ENCODE measurements around the gene CCNG2. TPM values are rescaled to one million over a fixed set of nuclear protein-coding genes. Genes with fewer than 3 reads are reported as not detected.

The CCNG2 gene
- total and polyA plus RNA-seq, 10 of the 15 experiments (the other 5 are each of a cell fraction or from before 2014, with no cell fraction given): 1.9 to 70.6 (median 5.9) TPM

GRCh38 chr4:77167173-77167572, 10.2 kb downstream of the CCNG2 start:
- H2AFZ ChIP-seq (ENCODE audit: control insufficient read depth, low read depth, low read length): no peak overlapping the region
- CTCF ChIA-PET: no interaction called here
- ATAC-seq: no peak
- BruUV-seq (replicated peaks): no TSS peak
- no peaks in the 10 kb centered on the region for H3K9me3 ChIP-seq (replicated peaks; ENCODE audit: control insufficient read depth, insufficient read depth, low read length)
- no peak overlapping the region for H3K9ac ChIP-seq (ENCODE audit: control insufficient read depth, insufficient read depth, low read length)
- H4K20me1 ChIP-seq (ENCODE audit: control insufficient read depth, insufficient read depth): no peaks in the 10 kb centered on the region
- H3K4me1 ChIP-seq (ENCODE audit: control insufficient read depth, insufficient read depth, low read length): no peaks in the 10 kb centered on the region
- no peak overlapping the region for H3K27ac ChIP-seq (ENCODE audit: control insufficient read depth, insufficient read depth)
- H3K4me2 ChIP-seq (ENCODE audit: control insufficient read depth, insufficient read depth): no peak overlapping the region
- intact Hi-C loops (cut with micrococcal nuclease; ENCODE audit: unreplicated experiment): no loop called here
- no peak overlapping the region for H3K4me3 ChIP-seq
- in situ Hi-C loops (cut with MboI): no loop called here
- SMC1A ChIA-PET (ENCODE audit: uncharacterized antibody, unreplicated experiment): interaction anchor here (1.1 kb wide), 1 partner anchor 22 kb away, joined by 3 read pairs; no protein-coding TSS in a partner anchor
- RAD21 ChIA-PET (ENCODE audit: unreplicated experiment): no interaction called here
- FAIRE-seq: no peak
- WGBS (ENCODE audit: insufficient coverage, insufficient replicate concordance, low lambda C conversion rate, missing lambda C conversion rate): 100% methylated on average over 1 of the region's 1 CpG
- H3K36me3 ChIP-seq (ENCODE audit: control insufficient read depth in 2 of 2, insufficient read depth in 2 of 2, low read length in 1 of 2): peaks cover 0 to 35% of the 10 kb centered on the region in 2 experiments; a peak in 2 of 4 replicates
- TF ChIP-seq GATAD2B (conservative IDR thresholded peaks at IDR 0.05; ENCODE audit: low read depth) (no peak), ZNF274 (IDR thresholded peaks at IDR 0.05; ENCODE audit: insufficient read depth, insufficient read length) (no peak), TCF3 (IDR thresholded peaks at IDR 0.05; ENCODE audit: borderline replicate concordance, insufficient read depth, low read depth, low read length) (no peak), IKZF1 (conservative IDR thresholded peaks at IDR 0.05) (no peak), BACH1 (IDR thresholded peaks at IDR 0.05; ENCODE audit: borderline replicate concordance) (no peak), ZBED1 (IDR thresholded peaks at IDR 0.05; ENCODE audit: borderline replicate concordance) (no peak), SREBF1 (IDR thresholded peaks at IDR 0.05; ENCODE audit: low read length) (no peak)
- H3K79me2 ChIP-seq (ENCODE audit: control insufficient read depth, insufficient read depth, low read length): no peaks in the 10 kb centered on the region
- no peak for DNase-seq (ENCODE audit: low read depth, low spot score)
- POLR2A ChIA-PET: no interaction called here
- H3K27me3 ChIP-seq (replicated peaks in 1 of 2; ENCODE audit: control insufficient read depth in 2 of 2, insufficient read depth in 2 of 2, low read length in 1 of 2): no peaks in the 10 kb centered on the region

- POLR2A ChIA-PET: no interaction called here
- no peaks in the 10 kb centered on the region for H3K9me3 ChIP-seq (replicated peaks; ENCODE audit: control insufficient read depth, insufficient read depth, low read length)
- no peak overlapping the region for H2AFZ ChIP-seq (ENCODE audit: control insufficient read depth, low read depth, low read length)
- H3K27me3 ChIP-seq (replicated peaks in 1 of 2; ENCODE audit: control insufficient read depth in 2 of 2, insufficient read depth in 2 of 2, low read length in 1 of 2): no peaks in the 10 kb centered on the region
- no peak for FAIRE-seq
- RAD21 ChIA-PET (ENCODE audit: unreplicated experiment): no interaction called here
- no peak overlapping the region for H3K9ac ChIP-seq (ENCODE audit: control insufficient read depth, insufficient read depth, low read length)
- BruUV-seq (replicated peaks): no TSS peak
- H3K36me3 ChIP-seq (ENCODE audit: control insufficient read depth in 2 of 2, insufficient read depth in 2 of 2, low read length in 1 of 2): peaks cover 0 to 35% of the 10 kb centered on the region in 2 experiments; a peak in 2 of 4 replicates
- TF ChIP-seq BRCA1 (IDR thresholded peaks at IDR 0.05; ENCODE audit: low read depth, low read length) (no peak), NR2C1 (IDR thresholded peaks at IDR 0.05) (no peak), IKZF2 (IDR thresholded peaks at IDR 0.05) (no peak), SREBF1 (IDR thresholded peaks at IDR 0.05; ENCODE audit: low read length) (no peak), BCLAF1 (IDR thresholded peaks at IDR 0.05) (no peak), SIN3A (IDR thresholded peaks at IDR 0.05; ENCODE audit: low read depth, low read length) (no peak), SMAD1 (IDR thresholded peaks at IDR 0.05; ENCODE audit: low read depth, partially characterized antibody) (no peak), RELB (IDR thresholded peaks at IDR 0.05; ENCODE audit: low read depth) (no peak)
- no peaks in the 10 kb centered on the region for H3K4me1 ChIP-seq (ENCODE audit: control insufficient read depth, insufficient read depth, low read length)
- CTCF ChIA-PET: no interaction called here
- no peak for DNase-seq (ENCODE audit: low read depth, low spot score)
- no peak for ATAC-seq
- in situ Hi-C loops (cut with MboI) (no loop called here), intact Hi-C loops (cut with micrococcal nuclease; ENCODE audit: unreplicated experiment) (no loop called here)
- no peak overlapping the region for H3K4me2 ChIP-seq (ENCODE audit: control insufficient read depth, insufficient read depth)
- SMC1A ChIA-PET (ENCODE audit: uncharacterized antibody, unreplicated experiment): interaction anchor here (0.6 to 1.2 kb wide), 3 partner anchors 10 to 102 kb away, joined by 3 read pairs; no protein-coding TSS in a partner anchor
- H3K27ac ChIP-seq (ENCODE audit: control insufficient read depth, insufficient read depth): no peak overlapping the region
- no peaks in the 10 kb centered on the region for H3K79me2 ChIP-seq (ENCODE audit: control insufficient read depth, insufficient read depth, low read length)
- no peak overlapping the region for H3K4me3 ChIP-seq
- H4K20me1 ChIP-seq (ENCODE audit: control insufficient read depth, insufficient read depth): no peaks in the 10 kb centered on the region
- 80% methylated on average over 3 of the region's 3 CpGs for WGBS (ENCODE audit: insufficient coverage, insufficient replicate concordance, low lambda C conversion rate, missing lambda C conversion rate)
These were observed 10.9 kb downstream of the CCNG2 start for GRCh38 chr4:77167866-77168265.

All from GM12878 (cell line).